Subcutaneous adipose tissue (tissue), 4 donors: ENCODE data around the gene IL23A. TPM values are rescaled to one million over a fixed set of nuclear protein-coding genes. Genes with fewer than 3 reads are reported as not detected.

Source experiments
- total RNA-seq, 4 donors: library from RNA; depleted of rRNA; stranded (reverse); fragments of >200 nt; gene quantifications; one replicate each; pipeline ENCODE4 v1.1.0, GENCODE V29; 2016
- TF ChIP-seq, protein P1 (sequence below): fragments of 450-650 bp; IDR thresholded peaks from one replicate; pipeline ENCODE4 v1.5.1; 2016; ENCODE audit warnings: low read depth, mild to moderate bottlenecking, control low read depth, antibody characterized with exemption, moderate library complexity

The IL23A gene
- total RNA-seq, 4 donors from 2014 or later, result 1.0 TPM; not detected in 3

DNA sequence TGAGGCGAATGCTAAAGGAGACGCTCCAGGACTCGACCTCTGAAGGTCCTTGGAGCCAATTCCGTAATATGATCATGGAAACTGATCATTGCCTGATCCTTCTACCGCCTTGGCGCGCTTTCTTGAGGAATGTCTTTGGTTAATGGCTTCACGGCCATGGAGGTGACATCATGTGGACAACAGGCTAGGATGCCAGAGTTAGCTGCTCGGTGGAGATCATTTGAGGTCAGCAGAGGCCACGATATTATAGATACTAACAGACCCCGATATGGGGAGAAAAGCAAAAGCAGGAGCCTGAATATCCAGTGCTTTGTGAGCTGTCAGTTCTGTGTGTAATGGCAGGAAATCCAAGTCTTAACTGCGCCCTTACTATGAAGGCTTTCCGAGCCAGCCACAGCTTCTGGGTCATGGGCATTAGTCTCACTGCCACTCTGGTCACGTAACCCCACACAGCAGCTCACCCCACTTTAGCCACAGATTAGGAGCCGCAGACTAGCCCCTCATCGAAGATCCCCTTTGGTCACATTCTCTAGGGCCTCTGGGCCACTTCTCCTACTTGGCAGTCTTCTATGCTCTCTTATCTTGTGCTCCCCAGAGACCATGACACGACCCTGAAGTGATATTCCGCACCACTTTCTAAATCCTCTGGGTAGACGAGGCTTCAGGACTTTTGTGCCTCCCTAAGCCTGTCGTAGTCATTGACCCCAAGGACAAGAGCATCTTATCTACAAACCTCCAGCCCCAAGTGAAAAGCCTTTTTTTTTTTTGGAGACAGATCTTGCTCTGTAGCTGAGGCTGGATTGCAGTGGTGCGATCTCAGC lies 37.8 kb upstream of the IL23A start:
- TF ChIP-seq, protein P1, sequence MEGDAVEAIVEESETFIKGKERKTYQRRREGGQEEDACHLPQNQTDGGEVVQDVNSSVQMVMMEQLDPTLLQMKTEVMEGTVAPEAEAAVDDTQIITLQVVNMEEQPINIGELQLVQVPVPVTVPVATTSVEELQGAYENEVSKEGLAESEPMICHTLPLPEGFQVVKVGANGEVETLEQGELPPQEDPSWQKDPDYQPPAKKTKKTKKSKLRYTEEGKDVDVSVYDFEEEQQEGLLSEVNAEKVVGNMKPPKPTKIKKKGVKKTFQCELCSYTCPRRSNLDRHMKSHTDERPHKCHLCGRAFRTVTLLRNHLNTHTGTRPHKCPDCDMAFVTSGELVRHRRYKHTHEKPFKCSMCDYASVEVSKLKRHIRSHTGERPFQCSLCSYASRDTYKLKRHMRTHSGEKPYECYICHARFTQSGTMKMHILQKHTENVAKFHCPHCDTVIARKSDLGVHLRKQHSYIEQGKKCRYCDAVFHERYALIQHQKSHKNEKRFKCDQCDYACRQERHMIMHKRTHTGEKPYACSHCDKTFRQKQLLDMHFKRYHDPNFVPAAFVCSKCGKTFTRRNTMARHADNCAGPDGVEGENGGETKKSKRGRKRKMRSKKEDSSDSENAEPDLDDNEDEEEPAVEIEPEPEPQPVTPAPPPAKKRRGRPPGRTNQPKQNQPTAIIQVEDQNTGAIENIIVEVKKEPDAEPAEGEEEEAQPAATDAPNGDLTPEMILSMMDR, result no peak

DNA sequence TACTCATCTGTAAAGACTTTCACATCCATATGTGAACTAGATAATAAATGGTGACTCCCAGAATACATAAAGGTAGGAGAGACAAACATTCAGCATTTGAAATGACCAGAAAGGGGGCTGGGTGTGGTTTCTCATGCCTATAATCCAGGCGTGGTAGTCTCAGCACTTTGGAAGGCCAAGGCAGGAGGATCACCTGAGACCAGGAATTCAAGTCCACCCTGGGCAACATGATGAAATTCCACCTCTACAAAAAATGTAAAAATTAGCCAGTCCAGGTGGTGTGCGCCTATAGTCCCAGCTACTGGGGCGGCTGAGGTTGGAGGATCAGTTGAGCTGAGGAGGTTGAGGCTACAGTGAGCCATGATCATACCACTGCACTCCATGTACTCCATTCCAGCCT lies 34.4 kb upstream of the IL23A start:
- TF ChIP-seq, protein P1, result no peak

DNA sequence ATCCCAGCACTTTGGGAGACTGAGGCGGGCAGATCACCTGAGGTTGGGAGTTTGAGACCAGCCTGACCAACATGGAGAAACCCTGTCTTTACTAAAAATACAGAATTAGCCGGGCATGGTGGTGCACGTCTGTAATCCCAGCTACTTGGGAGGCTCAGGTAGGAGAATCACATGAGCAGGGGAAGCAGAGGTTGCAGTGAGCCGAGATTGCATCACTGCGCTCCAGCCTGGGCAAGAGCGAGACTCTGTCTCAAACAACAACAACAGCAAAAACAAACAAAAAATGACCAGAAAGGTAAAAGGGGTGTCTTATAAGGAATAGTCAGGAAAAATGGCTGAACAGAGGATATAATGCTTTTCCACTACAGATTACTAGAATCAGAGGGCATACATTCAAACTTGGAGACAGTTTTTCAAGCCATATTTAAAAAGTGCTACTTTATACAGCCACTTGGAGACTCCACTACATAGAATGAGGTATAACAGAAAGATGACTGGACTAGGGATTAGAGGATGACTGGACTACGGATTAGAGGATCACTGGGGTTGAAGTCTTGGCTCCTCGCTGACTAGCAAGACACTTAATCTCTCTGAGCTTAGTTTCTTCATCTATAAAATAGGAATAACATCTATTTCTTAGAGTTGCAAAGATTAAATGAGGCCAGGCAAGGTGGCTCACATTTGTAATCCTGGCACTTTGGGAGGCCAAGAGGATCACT lies 33.7 kb upstream of the IL23A start:
- TF ChIP-seq, protein P1, result no peak

DNA sequence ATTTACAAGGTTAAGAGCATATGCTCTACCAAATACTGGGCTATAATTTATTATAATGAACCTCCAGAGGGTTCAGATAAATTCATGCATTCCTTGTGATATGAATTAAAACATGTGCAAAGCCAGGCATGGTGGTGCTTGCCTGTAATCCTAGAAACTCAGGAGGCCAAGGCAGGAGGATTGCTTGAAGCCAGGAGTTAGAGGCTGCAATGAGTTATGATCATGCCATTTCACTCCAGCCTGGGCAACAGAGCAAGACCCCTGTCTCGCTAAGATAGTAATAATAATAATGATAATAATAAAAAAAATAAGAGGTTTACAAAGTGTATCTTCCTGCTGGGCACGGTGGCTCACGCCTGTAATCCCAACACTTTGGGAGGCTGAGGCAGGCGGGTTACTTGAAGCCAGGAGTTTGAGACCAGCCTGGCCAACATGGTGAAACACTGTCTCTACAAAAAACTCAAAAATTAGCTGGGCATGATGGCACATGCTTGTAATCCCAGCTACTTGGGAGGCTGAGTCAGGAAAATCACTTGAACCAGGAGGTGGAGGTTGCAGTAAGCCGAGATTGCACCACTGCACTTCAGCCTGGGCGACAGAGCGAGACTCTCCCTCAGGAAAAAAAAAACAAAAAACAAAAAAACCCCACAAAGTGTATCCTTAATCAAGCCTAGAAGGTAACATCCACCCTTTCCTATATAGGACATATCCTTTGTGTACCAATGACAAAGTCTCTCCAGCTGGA lies 31.3 kb upstream of the IL23A start:
- TF ChIP-seq, protein P1, result no peak

DNA sequence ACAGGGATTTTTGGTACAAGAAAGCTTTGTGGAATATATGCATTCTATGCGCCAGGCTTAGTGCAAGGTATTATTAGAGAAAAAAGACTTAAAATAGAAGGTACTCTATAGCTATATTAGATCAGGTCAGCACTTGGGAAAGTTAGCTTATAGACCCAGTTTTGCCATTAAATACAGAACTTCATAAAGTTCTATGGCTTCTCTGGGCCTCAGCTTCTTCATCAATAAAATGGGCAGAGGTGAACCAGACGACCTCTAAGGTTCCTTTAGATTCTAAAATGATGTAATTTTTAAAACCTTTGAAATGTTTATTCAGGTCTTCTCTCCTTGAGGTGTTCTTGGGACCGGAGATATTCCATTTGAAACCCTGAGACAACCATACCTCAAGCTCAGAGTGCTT lies 30.0 kb upstream of the IL23A start:
- TF ChIP-seq, protein P1, result no peak

DNA sequence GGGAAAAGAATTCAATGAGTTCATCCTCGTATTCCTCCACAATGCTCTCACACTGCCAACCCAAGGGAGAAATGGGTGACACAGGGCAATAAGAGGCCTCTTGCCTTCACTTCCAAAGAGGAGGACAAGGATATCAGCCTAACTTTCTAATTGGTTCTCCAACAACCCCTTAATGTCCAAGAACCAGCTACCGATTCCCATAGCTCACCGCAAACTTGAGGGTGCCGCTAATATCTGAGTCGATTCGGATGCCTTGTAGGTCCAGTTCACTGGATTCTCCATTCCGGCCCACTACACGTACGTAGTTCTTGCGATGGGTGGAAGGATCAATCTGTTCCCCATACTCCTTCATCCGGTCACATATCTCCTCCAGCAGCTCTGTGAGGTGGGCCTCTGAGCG lies 27.7 kb upstream of the IL23A start:
- TF ChIP-seq, protein P1, result no peak

DNA sequence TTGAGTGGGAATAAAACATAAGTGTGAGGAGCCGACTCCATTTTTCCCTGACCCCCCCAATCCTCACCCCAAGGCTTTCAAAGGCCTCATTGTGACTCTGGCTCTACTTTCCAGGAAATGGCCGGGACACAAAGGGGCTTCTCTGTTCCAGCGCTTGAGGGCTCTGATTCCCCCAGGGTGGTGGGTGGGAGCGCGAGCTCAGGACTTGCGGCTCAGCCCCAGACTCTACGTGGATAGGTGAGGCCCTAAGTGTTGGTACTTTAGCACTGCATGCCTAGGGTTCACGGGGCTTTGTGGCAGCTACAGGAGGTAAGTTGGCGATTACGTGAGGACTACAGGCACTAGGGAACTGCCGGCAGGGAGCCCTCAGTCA lies 23.4 kb upstream of the IL23A start:
- TF ChIP-seq, protein P1, result no peak
